Fibroblast of skin of right quadriceps (primary cell): ENCODE measurements around the gene PCDHGC5.

ENCODE experiments used
- DNase-seq: peaks from one replicate; pipeline ENCODE4 v3.0.0-alpha.2; 2013

The PCDHGC5 gene

GRCh38 chr5:141491323-141492167, 2.7 kb downstream of the PCDHGC5 start:
- DNase-seq = no peak

DNA sequence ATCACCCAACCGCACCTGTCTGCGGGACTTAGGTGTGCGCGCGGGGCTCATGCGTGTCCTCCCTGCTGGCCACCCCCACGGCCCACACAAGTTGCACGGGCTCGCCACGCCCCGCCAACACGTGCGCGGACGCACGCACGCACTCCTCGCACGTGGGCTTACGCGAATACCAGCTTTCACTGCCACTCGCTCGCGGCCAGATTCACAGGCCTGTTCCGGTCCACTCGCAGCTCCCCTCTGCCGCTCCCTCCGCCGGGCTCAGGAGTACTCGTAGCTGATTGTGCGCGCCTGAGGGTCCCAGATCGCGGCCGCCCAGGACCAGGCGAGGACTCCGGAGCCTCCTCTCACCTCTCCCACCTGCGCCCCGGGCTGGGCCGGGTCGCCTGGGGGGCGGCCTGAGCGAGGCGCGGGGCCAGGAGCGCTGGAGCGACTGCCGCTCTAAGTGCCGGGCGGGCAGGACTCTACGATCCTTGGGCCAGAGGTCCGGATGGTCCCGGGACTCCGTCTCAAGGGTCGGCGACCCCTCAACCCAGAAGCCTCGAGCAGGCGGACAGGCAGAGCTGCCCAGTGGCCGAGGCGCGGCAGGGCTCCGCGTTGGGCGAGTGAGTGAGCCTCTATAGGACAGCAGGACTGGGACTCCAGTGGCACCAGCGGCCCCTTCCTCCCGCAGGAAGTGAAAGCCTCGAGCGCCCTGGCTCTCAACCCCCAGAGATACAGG, 3.4 kb downstream of the PCDHGC5 start:
- DNase-seq = no peak

DNA sequence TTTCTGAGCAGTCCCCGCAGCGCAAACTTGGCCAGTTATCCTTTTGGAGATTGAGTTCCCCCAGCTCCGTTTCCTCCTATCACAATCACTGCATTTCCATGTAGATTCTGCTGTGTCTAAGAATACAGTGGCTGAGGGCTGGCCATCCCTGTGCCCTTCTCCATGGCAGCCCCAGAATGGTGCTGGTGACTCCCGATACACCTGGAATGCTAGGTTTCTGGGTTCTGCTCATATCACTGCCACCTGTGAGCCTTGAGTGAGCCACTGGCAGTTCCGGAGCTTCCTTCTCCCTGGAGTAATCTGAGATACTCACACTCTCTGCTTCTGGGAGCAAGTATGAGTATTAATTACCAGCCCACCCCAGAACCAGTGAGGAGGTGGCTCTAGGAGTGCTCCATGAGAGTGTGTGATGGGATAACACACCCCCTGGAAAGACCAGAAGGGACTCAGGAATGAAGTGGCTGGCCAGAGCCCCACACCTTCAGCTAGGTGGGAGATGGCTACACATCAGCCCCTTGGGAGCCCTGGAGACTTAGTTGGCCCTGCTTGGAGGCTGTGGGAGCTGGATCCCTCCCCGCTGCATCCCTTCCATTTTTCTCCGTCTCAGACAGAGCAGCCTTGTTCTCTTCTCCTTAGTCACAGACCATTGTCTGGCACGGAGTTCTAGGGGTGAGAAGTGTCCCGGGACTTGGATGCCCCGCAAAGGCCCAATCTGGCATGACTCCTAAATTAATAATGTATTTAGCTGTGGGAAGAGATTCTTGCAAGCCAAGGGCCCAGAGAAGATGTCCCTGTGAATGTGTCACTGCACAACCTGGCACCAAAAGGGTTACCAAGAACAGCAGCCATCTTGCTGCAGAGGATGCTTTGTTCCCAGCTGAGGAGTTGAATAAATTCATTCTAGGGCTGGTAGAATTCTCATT, 4.9 kb downstream of the PCDHGC5 start:
- DNase-seq = peak; percentile 58

- DNase-seq = peak; percentile 70
Observed at GRCh38 chr5:141494761-141495452, 6.0 kb downstream of the PCDHGC5 start.

DNA sequence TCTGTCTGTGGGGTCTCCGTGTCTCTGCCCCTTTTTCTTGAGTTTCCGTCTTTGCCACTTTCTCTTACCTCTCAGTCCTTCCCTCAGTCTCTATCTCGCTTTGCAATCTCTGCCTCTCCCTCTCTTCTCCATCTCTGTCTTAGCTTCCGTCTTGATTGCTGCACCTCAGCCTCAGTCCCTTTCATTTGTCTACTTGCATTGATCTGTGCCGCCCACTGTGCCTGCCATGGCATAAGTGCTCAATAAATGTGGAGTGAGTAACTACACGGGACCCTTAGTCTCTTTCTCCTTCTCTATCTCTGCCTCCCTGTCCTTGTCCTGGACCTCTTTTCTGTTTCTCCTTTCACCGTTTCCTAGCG, 6.6 kb downstream of the PCDHGC5 start:
- DNase-seq = no peak

DNA sequence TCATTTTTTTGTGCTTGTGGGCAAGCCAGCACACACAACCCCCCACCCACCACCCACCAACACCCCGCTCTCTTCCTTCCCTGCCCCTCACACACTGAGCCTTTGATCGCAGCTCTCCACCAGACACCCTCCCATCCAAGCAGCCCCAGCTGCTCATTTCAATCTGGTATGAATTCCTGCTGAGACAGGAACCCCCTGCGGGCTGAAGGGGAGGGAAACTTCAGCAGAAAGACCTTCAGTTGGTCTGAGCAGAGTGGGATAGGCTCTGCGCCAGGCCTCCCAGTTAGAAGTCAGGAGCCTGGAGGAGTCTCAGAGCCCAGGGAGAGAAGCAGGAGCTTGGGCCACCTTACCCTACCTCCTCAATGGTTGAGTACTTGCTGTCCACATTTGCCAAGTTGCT, 7.2 kb downstream of the PCDHGC5 start:
- peak; percentile 89 for DNase-seq

DNA sequence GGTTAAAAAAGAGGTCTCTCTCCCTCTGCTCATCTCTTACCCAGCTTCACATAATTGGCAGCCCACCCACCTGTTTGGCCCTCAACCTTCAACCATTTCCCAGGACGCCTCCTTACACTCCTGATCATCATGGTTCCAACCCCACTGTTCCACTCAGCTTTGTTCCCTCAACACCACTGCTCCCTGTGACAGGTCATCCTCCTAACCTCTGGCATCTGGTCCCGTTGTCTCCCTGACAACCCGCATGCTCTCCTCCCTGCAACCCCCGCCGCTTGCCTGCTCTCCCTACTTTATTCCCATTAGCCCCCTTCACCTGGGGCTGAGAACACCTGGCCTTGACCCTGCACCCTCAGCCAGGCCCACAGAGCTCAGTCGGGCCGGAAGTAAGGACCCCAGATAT, 12.9 kb downstream of the PCDHGC5 start:
- no peak for DNase-seq

DNA sequence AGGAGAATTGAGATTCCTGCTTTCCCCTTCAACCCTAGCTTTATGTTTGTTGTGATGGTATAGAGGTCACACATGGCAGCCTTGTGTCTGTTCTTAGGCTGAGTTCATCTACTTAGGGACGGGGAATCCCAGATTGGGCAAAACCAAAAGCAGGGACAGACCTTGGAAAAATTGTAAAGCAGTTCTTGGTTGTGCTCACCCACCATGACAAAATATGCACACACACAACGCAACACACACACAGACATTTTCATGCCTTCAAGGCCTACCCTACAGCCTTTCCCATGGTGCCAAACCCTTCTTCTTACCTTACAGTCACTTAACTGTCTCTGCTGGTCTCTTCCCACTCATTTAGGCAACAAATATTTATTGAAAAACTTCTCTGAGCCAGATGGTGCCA, 14.8 kb downstream of the PCDHGC5 start:
- no peak for DNase-seq

GRCh38 chr5:141504216-141504615, 15.3 kb downstream of the PCDHGC5 start:
- no peak for DNase-seq

GRCh38 chr5:141506381-141507155, 17.7 kb downstream of the PCDHGC5 start:
- no peak for DNase-seq

DNA sequence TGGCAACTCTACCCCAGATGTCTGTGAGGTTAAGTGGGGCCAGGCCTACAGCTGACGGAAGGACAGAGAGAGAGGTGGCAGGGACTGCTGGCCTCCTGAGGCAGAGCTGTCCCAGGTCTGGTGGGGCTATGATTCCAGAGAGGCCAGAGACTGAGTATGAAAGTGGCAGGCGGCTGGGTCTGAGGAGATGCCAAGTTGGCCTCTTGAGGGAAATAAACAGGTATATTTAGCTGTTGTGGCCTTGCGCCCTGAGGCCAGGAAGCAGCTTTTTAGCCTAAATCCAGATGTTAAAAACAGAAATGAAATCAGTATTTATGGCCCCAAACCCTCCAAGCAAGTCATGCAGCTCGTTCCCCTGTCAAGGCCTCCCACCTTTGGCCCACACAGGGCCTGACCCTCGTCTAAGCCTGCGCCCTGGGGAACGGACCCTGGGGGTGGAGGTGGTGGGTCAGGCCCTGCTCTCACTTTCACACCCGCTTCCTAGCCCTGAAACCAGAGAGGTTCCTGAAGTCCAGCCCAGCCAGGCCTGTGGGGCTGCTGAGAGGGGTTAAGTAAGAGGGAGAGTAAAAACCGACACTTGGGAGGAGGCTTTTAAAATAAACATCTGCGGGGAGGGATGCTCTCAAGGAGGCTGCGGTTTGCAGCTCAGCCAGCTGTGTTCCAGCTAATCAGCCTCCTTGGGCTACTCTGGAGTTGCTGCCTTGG, 18.7 kb downstream of the PCDHGC5 start:
- peak; percentile 82 for DNase-seq

- DNase-seq = no peak
Observed at GRCh38 chr5:141508440-141508797, 19.5 kb downstream of the PCDHGC5 start.

- DNase-seq = peak; percentile 99
Observed at GRCh38 chr5:141508798-141509611, 20.1 kb downstream of the PCDHGC5 start.

GRCh38 chr5:141510160-141510559, 21.3 kb downstream of the PCDHGC5 start:
- no peak for DNase-seq

- no peak for DNase-seq
Observed at GRCh38 chr5:141510850-141511601, 22.1 kb downstream of the PCDHGC5 start.

- DNase-seq = no peak
Observed at GRCh38 chr5:141511771-141512325, 23.0 kb downstream of the PCDHGC5 start.

GRCh38 chr5:141512390-141512910, 23.6 kb downstream of the PCDHGC5 start:
- DNase-seq = peak; percentile 67

GRCh38 chr5:141512911-141513626, 24.2 kb downstream of the PCDHGC5 start:
- peak; percentile 63 for DNase-seq
